ENCODE results near the gene ARMC12. TPM values are rescaled to one million over a fixed set of nuclear protein-coding genes. Genes with fewer than 3 reads are reported as not detected.

The ARMC12 gene
- total RNA-seq, 1 experiment from 2014 or later: not detected

DNA sequence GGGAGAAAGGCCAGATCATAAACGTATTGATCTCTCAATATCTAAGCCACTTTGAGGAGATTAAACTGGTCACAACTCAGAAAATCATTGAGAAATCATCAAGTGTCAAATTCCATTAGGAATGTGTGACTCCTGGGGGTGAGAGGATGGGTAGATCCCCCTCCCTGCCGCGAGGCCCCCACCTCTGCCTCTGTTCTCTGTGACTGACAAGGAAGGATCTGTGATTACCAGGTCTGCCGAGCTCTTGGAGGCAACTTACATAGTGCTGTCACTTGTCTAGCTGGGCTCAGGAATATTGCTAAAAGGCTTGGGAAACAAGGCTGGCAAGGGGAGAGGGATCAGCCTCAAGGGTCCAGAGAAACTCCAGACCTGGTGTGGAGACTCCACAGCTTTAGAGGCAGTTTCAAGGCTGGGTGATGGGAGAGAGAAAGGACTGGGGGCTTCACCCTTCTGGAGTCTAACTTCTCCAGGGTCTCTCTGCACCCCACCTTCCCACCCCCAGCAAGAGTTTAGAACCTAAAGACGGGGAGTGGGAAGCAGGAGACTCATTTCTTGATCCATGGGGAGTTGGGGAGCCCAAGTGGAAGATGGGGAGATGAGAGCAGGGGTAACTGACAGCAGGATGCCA is 11.6 kb upstream of the ARMC12 start:
- TF ChIP-seq, protein P1, sequence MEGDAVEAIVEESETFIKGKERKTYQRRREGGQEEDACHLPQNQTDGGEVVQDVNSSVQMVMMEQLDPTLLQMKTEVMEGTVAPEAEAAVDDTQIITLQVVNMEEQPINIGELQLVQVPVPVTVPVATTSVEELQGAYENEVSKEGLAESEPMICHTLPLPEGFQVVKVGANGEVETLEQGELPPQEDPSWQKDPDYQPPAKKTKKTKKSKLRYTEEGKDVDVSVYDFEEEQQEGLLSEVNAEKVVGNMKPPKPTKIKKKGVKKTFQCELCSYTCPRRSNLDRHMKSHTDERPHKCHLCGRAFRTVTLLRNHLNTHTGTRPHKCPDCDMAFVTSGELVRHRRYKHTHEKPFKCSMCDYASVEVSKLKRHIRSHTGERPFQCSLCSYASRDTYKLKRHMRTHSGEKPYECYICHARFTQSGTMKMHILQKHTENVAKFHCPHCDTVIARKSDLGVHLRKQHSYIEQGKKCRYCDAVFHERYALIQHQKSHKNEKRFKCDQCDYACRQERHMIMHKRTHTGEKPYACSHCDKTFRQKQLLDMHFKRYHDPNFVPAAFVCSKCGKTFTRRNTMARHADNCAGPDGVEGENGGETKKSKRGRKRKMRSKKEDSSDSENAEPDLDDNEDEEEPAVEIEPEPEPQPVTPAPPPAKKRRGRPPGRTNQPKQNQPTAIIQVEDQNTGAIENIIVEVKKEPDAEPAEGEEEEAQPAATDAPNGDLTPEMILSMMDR (IDR thresholded peaks at IDR 0.05; ENCODE audit: insufficient read depth in 1 of 2, low read depth in 1 of 2, low read length in 1 of 2, severe bottlenecking in 1 of 2, unreplicated experiment in 1 of 2): no peak
- CTCF ChIA-PET: no interaction called here
- BruUV-seq (replicated peaks): no TSS peak
- no peak overlapping the region for H3K27ac Mint-ChIP-seq (ENCODE audit: unreplicated experiment)
- H3K27me3 ChIP-seq (replicated peaks; ENCODE audit: control insufficient read depth, insufficient read depth, low read length): no peaks in the 10 kb centered on the region
- no peak overlapping the region for H3K4me3 ChIP-seq (ENCODE audit: low read depth, low read length)
- H3K4me3 Mint-ChIP-seq (ENCODE audit: unreplicated experiment): no peak overlapping the region
- no peaks in the 10 kb centered on the region for H3K36me3 Mint-ChIP-seq (ENCODE audit: insufficient read depth, unreplicated experiment)
- H3K9me3 Mint-ChIP-seq (ENCODE audit: unreplicated experiment): no peaks in the 10 kb centered on the region
- no peaks in the 10 kb centered on the region for H3K27me3 Mint-ChIP-seq (ENCODE audit: insufficient read depth, unreplicated experiment)
- intact Hi-C loops (cut with micrococcal nuclease; ENCODE audit: unreplicated experiment): no loop called here
- H3K36me3 ChIP-seq (ENCODE audit: control insufficient read depth, insufficient read depth, low read length): no peaks in the 10 kb centered on the region
- no peaks in the 10 kb centered on the region for H3K9me3 ChIP-seq
- POLR2A ChIA-PET: no interaction called here
- peaks cover 23% of the 10 kb centered on the region for H3K4me1 Mint-ChIP-seq (ENCODE audit: low read depth, unreplicated experiment)
- peaks cover 31% of the 10 kb centered on the region for H3K4me1 ChIP-seq
- no peak for DNase-seq

DNA sequence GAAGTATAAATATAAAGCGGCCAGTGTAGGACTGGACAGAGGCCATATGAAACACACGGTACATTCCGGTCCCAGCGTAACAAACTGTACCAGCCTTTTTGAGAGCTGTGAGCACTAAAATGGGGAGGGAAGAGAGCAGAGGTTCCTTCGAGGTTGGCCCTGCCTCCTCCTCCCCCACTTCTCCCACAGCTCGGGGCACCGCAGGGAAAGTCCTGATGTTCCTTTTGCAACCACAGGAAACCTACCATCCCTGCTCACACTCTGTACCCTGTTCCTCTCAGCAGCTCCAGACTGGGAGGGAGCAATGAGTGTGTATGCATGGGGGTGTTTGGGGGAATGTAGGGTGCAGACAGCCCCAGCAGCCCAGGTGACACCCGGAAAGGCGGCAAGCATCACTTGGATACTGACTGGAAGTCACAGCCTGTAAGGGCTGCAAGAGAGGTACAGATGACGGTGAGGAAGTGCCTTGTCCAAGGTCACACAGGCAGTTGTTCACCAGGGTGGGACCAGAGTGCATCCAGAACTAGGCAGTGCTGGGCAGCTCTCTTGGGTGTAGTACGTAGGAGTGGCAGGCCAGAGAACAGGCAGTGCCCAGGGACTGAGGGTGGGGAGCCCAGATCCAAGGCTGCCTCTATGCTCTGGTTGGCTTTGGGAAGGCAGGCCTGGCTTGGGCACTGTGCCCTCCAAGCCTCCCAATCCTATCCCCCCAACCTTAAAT is 11.0 kb upstream of the ARMC12 start:
- H3K27me3 ChIP-seq (replicated peaks; ENCODE audit: control insufficient read depth, insufficient read depth, low read length): no peaks in the 10 kb centered on the region
- H3K36me3 ChIP-seq (ENCODE audit: control insufficient read depth, insufficient read depth, low read length): no peaks in the 10 kb centered on the region
- DNase-seq: no peak
- ChIA-PET CTCF (no interaction called here), POLR2A (no interaction called here)
- no peak overlapping the region for H3K4me3 ChIP-seq (ENCODE audit: low read depth, low read length)
- H3K27me3 Mint-ChIP-seq (ENCODE audit: insufficient read depth, unreplicated experiment): no peaks in the 10 kb centered on the region
- intact Hi-C loops (cut with micrococcal nuclease; ENCODE audit: unreplicated experiment): no loop called here
- H3K9me3 ChIP-seq: no peaks in the 10 kb centered on the region
- BruUV-seq (replicated peaks): no TSS peak
- H3K36me3 Mint-ChIP-seq (ENCODE audit: insufficient read depth, unreplicated experiment): no peaks in the 10 kb centered on the region
- TF ChIP-seq, protein P1 (IDR thresholded peaks at IDR 0.05; ENCODE audit: insufficient read depth in 1 of 2, low read depth in 1 of 2, low read length in 1 of 2, severe bottlenecking in 1 of 2, unreplicated experiment in 1 of 2): no peak
- peaks cover 36% of the 10 kb centered on the region for H3K4me1 ChIP-seq
- no peaks in the 10 kb centered on the region for H3K9me3 Mint-ChIP-seq (ENCODE audit: unreplicated experiment)
- peaks cover 23% of the 10 kb centered on the region for H3K4me1 Mint-ChIP-seq (ENCODE audit: low read depth, unreplicated experiment)
- no peak overlapping the region for H3K27ac Mint-ChIP-seq (ENCODE audit: unreplicated experiment)
- no peak overlapping the region for H3K4me3 Mint-ChIP-seq (ENCODE audit: unreplicated experiment)

DNA sequence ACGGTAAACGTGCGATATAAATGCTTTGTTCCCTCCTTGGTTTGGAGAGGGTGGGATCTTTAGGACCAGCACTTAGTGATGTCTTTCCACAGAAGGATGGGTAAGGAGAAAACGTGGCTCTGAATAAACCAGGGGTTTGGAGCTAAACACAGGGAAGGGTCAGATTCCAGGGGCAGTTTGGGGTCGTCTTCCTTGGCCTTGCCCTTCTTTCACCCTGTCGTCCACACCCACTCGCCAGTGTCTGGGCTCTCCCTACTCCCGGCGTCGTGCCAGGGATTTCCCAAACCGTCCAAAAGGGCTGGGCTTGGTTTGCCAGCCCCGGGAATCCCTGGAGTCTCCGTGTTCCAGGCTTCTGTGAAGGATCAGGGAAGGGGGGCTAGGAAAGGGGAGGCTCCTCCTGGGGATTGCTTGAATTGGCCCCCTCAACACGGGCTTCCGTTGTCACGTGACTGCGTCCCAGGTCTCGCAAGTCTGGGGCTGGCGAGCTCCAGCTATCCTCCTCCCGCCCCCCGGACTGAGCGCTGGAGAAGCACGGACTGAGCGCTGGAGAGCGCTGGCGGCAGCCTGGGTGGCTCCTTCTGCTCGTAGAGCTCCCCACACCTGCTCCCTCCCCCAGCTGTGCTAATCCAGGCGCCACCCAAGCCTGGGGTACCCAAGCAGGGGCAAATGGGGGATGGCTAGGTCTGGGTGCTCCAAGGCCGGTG is 9.4 kb upstream of the ARMC12 start:
- POLR2A ChIA-PET: no interaction called here
- Histone ChIP-seq H3K4me1 (peaks cover 40% of the 10 kb centered on the region), H3K4me3 (ENCODE audit: low read depth, low read length) (peak overlapping the region; percentile 72), H3K27me3 (replicated peaks; ENCODE audit: control insufficient read depth, insufficient read depth, low read length) (no peaks in the 10 kb centered on the region), H3K9me3 (no peaks in the 10 kb centered on the region), H3K36me3 (ENCODE audit: control insufficient read depth, insufficient read depth, low read length) (no peaks in the 10 kb centered on the region)
- no peaks in the 10 kb centered on the region for H3K9me3 Mint-ChIP-seq (ENCODE audit: unreplicated experiment)
- peak; percentile 59 for DNase-seq
- H3K4me1 Mint-ChIP-seq (ENCODE audit: low read depth, unreplicated experiment): peaks cover 23% of the 10 kb centered on the region
- peak overlapping the region; percentile 78 for H3K4me3 Mint-ChIP-seq (ENCODE audit: unreplicated experiment)
- TSS peak; percentile 7 for BruUV-seq (replicated peaks)
- H3K27ac Mint-ChIP-seq (ENCODE audit: unreplicated experiment): no peak overlapping the region
- TF ChIP-seq, protein P1 (IDR thresholded peaks at IDR 0.05; ENCODE audit: insufficient read depth in 1 of 2, low read depth in 1 of 2, low read length in 1 of 2, severe bottlenecking in 1 of 2, unreplicated experiment in 1 of 2): no peak
- CTCF ChIA-PET: interaction anchor here (1.1 to 1.2 kb wide), 3 partner anchors 9 to 212 kb away, joined by 3 to 5 read pairs (median 3); partner anchors contain the start of gene ARMC12
- intact Hi-C loops (cut with micrococcal nuclease; ENCODE audit: unreplicated experiment): no loop called here
- H3K27me3 Mint-ChIP-seq (ENCODE audit: insufficient read depth, unreplicated experiment): no peaks in the 10 kb centered on the region
- H3K36me3 Mint-ChIP-seq (ENCODE audit: insufficient read depth, unreplicated experiment): no peaks in the 10 kb centered on the region

All from Caco-2 (cell line).